HUES48 (cell line): ENCODE data around the gene ANKRD11.
"Not testable (repeated sequence)": the region's sequence is repeated elsewhere in the genome, so short reads cannot be mapped to it uniquely, and the experiment has no call there.

ENCODE experiments used
- H3K27ac ChIP-seq: one replicate; pipeline ENCODE4 v1.7.0; 2013; ENCODE audit warnings: low read depth, low read length, inconsistent platforms
- H3K27me3 ChIP-seq: 2 replicates; pipeline ENCODE4 v1.6.1; 2013; ENCODE audit warnings: mild to moderate bottlenecking, low read length; ENCODE audit not compliant: control insufficient read depth, insufficient read depth
- H3K36me3 ChIP-seq: 2 replicates; pipeline ENCODE4 v1.6.1; 2013; ENCODE audit warnings: low read length; ENCODE audit not compliant: control insufficient read depth, insufficient read depth
- H3K4me1 ChIP-seq: 2 replicates; pipeline ENCODE4 v1.6.1; 2013; ENCODE audit warnings: mild to moderate bottlenecking, low read length; ENCODE audit not compliant: control insufficient read depth, insufficient read depth
- H3K4me3 ChIP-seq: 2 replicates; pipeline ENCODE4 v1.5.1; 2013; ENCODE audit warnings: mild to moderate bottlenecking, low read depth, low read length
- H3K9ac ChIP-seq: 2 replicates; pipeline ENCODE4 v1.6.1; 2013; ENCODE audit warnings: mild to moderate bottlenecking, low read depth, low read length, moderate library complexity
- H3K9me3 ChIP-seq: 2 replicates; pipeline ENCODE4 v1.6.1; 2013; ENCODE audit warnings: low read length; ENCODE audit not compliant: control insufficient read depth, insufficient read depth

ANKRD11 gene

DNA sequence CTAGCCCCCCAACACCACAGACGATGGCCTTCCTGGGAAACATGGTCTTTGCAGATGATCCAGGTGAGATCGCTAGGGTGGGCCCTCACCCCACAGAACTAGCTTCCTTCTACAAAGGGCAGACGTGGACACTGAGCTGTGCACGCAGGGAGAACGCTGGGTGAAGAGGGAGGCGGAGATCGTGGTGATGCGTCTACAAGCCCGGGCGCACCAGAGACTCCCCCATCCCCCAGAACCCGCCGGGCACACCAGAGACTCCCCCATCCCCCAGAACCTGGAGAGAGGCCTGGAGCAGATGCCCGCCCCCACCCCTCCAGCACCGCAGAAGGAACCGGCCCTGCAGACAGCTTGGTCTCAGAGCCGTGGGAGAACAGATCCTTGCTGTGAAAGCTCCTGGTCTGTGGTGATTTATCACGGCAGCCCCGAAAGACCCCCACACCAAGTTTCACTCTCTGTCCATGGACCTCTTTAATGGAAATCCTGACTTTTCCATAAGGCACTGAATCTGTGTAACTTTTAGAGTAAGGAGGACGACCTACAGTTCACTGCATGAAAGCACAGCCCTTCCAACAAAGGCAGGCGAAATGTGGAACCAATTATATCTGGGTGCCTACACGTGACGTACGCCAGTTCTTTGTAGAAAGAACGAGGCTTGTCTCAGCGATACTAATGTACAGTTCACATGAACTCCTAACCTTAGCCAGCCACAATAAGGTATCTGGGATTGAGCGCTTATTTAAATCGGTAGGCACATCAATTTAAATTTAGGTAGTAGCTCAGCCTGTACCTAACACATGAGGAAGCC, 88.5 kb downstream of the ANKRD11 start:
- Histone ChIP-seq H3K4me3 (no peak overlapping the region), H3K9me3 (no peaks in the 10 kb centered on the region), H3K9ac (no peak overlapping the region), H3K27ac (no peak overlapping the region), H3K36me3 (no peaks in the 10 kb centered on the region), H3K4me1 (peaks cover 36% of the 10 kb centered on the region), H3K27me3 (no peaks in the 10 kb centered on the region)

DNA sequence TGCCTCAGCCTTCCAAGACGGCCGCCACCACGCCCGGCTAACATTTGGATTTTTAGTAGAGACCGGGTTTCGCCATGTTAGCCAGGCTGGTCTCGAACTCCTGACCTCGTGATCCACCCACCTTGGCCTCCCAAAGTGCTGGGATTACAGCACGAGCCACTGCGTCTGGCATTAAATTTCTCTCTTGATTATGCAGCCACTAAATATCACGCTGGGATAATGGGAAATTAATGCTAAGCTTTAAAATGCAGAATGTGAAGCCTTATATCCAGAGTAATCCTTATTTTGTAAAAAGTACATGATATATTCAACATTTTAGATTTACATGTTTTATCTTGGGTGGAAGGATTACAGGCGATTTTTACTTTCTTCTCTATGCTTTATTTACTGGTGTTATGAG, 89.2 kb downstream of the ANKRD11 start:
- H3K36me3 ChIP-seq: no peaks in the 10 kb centered on the region
- H3K9ac ChIP-seq: no peak overlapping the region
- H3K27me3 ChIP-seq: no peaks in the 10 kb centered on the region
- peaks cover 31% of the 10 kb centered on the region for H3K4me1 ChIP-seq
- no peak overlapping the region for H3K27ac ChIP-seq
- H3K9me3 ChIP-seq: no peaks in the 10 kb centered on the region
- H3K4me3 ChIP-seq: no peak overlapping the region

DNA sequence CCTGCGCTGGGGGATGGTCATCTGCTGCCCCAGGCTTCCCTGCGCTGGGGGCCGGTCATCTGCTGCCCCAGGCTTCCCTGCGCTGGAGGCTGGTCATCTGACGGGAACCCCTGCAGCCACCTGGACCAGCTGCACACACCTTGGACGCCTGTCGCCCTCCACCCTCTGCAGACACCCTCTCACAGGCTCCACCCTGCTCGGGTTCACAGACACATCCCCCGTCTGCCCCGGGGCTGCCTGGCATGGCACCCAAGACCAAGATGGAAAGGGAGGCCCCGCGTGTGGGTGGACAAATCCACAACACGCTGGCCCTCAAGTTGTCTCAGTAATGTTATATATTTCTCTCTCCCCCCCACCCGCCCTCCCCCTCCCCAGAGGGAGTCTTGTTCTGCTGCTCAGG, 89.6 kb downstream of the ANKRD11 start:
- Histone ChIP-seq H3K4me3 (no peak overlapping the region), H3K9me3 (no peaks in the 10 kb centered on the region), H3K27me3 (no peaks in the 10 kb centered on the region), H3K36me3 (no peaks in the 10 kb centered on the region), H3K27ac (no peak overlapping the region), H3K9ac (no peak overlapping the region), H3K4me1 (peaks cover 32% of the 10 kb centered on the region)

DNA sequence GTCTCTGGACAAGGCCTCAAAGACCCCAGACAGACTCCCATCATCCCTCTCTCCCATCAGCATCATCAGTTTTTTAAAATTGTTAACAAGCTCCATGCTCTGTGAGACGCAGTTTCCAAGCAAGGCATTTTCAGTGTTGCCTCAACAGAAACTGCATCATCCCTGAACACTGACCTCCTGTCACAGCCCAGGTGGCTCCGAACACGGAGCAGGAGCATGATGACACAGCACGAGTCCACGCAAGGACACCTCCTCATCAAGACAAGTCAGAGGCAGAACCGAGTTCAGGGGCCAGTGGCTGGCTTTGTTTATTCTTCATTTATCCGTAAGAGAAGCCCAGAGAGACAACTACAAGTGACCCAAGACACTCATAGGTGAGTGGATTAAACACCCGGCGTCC, 91.4 kb downstream of the ANKRD11 start:
- Histone ChIP-seq H3K9me3 (no peaks in the 10 kb centered on the region), H3K36me3 (no peaks in the 10 kb centered on the region), H3K27ac (no peak overlapping the region), H3K4me1 (peaks cover 38% of the 10 kb centered on the region), H3K9ac (no peak overlapping the region), H3K27me3 (no peaks in the 10 kb centered on the region), H3K4me3 (no peak overlapping the region)

DNA sequence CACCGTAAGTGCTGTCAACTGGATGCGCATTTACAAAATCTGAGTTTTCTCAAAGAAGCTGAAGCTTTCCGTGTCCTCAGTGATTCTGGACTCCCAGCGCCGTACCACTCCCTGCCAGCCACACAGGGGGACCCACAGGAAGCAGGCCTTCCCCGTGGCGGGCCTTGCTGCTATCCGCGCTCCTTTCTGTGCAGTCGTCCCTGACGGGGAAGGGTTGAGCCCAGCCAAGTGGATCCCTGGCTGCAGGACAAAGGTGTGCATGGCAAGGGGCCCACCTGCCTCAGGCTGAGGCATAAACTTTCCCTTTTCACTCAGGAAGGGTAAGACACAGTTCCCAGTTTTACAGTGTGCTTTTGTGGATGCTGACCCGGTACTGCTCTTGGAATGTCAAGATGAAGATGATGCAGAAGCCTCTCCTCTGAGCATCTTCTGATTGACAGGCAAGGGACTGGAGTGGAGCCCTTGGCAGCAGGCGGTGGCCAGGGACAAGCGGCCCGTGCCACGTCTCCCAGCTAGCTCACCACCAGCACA, 93.0 kb downstream of the ANKRD11 start:
- Histone ChIP-seq H3K27me3 (no peaks in the 10 kb centered on the region), H3K9ac (no peak overlapping the region), H3K4me3 (no peak overlapping the region), H3K36me3 (no peaks in the 10 kb centered on the region), H3K9me3 (no peaks in the 10 kb centered on the region), H3K4me1 (peaks cover 42% of the 10 kb centered on the region), H3K27ac (no peak overlapping the region)

DNA sequence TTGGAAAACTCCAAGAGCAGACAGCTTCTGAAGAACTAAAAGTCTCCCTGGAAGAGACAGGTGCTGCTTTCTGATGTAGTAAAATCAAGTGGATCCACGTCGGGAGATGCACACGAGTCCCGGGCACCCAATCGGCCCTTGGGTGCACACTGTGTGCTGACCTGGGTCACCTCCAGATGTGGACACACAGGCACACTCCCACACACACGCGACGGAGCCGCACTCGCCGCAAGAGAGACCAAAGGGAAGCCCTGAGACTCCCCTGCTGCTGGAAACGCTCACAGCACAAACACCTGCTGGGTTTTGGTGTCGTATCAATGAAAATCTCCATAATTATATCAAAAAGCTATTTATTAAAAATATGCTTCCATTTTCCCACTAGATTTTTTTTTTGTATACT, 94.2 kb downstream of the ANKRD11 start:
- Histone ChIP-seq H3K36me3 (no peaks in the 10 kb centered on the region), H3K27me3 (no peaks in the 10 kb centered on the region), H3K9me3 (no peaks in the 10 kb centered on the region), H3K4me1 (peaks cover 47% of the 10 kb centered on the region), H3K4me3 (no peak overlapping the region), H3K27ac (no peak overlapping the region), H3K9ac (no peak overlapping the region)

DNA sequence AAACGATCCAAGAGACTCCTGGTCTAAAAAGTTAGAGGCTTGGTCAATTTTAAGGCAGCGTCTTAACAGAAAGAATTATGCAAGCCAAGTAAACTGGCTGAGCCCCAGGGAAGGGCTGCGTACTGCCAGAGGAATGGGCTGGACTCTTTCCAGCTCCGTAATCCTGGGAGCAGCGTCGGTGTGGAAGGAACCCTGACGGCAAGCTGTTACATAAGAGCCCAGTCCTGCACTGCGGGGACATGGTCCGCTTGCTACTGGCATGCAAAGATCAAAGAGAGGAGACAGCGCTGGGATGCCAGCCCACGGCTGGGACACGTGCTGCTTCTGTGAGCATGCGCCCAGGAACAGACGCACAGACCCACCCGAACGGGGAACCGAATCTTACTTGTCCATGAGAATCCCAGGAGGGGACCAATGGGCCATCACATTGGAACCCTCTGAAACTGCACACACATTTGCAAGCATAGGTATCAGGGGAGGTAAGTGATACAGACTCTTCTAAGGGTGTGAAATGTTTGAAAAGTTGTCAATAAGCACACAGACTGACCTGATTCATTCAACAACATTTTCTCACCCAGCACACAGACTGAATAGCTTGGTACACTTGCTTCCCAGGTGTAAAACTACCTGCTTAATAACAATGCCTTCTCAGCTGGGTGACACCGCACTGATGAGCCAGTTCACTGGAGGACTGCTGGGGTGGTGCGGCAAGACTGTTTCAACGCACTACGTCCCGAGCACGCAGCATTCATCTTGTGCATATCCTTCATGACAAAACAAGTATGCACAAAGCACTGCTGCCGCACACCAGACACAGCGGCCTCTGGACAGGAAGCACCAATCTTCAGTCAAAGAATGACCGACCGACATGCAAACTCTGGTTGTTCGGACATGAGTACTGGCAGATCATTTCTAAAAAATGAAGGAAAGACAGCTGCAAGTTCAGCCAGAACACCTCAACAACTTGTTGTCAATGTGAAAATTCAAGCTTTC, 94.9 kb downstream of the ANKRD11 start:
- Histone ChIP-seq H3K4me3 (no peak overlapping the region), H3K4me1 (peaks cover 48% of the 10 kb centered on the region), H3K27me3 (no peaks in the 10 kb centered on the region), H3K36me3 (no peaks in the 10 kb centered on the region), H3K27ac (no peak overlapping the region), H3K9ac (no peak overlapping the region), H3K9me3 (no peaks in the 10 kb centered on the region)

DNA sequence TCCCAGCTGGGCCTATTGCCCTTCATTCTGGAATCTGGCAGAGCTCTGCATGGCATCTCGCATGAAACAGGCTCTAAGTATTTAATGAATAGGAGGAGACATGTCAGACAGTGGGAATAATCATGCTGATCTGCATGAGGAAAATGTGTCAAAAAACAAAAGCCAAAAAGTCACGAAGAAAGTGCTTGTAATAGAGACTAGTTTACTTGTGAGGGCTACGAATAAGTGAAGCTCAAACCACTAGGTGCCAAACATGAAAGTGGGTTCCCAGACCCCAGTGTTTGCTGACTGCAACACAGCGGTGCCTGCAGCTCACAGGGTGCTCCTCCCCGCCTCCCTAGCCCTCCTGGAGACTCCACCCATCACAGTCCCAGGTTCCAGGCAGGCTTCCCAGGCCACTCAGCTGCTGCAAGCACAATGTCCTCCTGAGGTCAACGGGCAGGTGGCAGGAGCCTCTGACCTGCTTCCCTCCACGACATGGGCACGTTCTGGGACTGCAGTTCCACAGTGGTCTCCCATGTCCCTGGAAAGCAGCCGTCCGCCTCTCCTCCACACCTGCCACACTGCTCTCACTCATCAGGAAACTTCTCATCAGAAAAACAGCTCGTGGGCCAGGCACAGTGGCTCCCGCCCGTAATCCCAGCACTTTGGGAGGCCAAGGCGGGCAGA, 96.5 kb downstream of the ANKRD11 start:
- H3K4me3 ChIP-seq: no peak overlapping the region
- no peak overlapping the region for H3K9ac ChIP-seq
- H3K27ac ChIP-seq: peak overlapping the region; percentile 41
- H3K36me3 ChIP-seq: no peaks in the 10 kb centered on the region
- H3K9me3 ChIP-seq: no peaks in the 10 kb centered on the region
- H3K27me3 ChIP-seq: no peaks in the 10 kb centered on the region
- H3K4me1 ChIP-seq: peaks cover 48% of the 10 kb centered on the region

DNA sequence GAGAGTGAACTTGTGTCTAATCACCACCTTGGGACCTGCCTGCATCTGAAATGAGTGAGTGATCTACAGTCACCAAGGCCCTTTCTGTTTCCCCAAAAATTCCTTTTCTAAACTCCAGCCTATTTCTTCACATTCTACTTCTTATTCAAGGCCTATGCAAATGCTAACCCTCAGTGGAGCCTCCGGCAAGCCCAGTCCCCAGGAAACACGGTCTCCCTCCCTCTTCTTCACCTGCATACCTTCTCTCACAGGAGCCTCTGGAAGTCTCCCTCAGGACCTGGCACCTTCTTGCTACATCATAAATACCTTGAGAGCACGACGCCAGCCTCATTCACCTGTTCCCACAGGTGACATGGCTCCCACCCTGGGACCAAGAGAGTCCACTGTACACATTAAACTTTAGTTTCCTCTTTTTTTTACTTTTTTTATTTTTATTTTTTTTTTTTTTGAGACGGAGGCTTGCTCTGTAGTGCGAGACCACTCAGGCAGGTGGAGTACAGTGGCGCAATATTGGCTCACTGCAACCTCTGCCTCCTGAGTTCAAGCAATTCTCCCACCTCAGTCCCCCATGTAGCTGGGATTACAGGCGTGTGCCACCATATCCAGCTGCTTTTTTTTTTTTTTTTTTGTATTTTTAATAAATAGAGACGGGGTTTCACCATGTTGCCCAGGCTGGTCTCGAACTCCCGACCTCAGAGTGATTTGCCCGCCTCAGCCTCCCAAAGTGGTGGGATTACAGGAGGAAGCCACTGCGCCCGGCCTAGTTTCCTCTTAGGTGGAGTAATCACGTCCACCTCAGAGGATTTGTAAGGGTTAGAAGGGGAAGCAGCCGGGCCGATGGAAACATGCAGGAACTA, 97.3 kb downstream of the ANKRD11 start:
- peaks cover 48% of the 10 kb centered on the region for H3K4me1 ChIP-seq
- H3K27ac ChIP-seq: peak overlapping the region; percentile 40
- no peaks in the 10 kb centered on the region for H3K27me3 ChIP-seq
- H3K9ac ChIP-seq: no peak overlapping the region
- H3K9me3 ChIP-seq: no peaks in the 10 kb centered on the region
- H3K4me3 ChIP-seq: no peak overlapping the region
- no peaks in the 10 kb centered on the region for H3K36me3 ChIP-seq

DNA sequence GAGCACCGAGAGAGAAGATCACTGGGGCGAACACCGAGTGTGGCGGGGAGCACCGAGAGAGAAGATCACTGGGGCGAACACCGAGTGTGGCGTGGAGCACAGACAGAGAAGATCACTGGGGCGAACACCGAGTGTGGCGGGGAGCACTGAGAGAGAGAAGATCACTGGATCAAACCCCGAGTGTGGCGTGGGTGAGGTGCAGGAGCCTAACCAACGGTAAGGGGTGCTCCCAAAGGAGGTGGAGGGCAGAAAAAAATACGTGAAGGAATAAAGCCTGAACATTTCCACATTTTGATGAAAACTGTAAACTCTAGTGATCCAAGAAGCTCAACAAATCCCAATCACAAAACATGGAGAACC, 100.2 kb downstream of the ANKRD11 start:
- peaks cover 36% of the 10 kb centered on the region for H3K4me1 ChIP-seq
- H3K9ac ChIP-seq, H3K4me3 ChIP-seq, H3K9me3 ChIP-seq, H3K27me3 ChIP-seq, H3K36me3 ChIP-seq, H3K27ac ChIP-seq: not testable (repeated sequence)
